HL-60 (cell line): ENCODE data around the gene RNGTT.

Source experiments
- DNase-seq, 2 experiments: peaks; one replicate each; pipeline ENCODE4 v3.0.0-alpha.2; 2010 to 2020; ENCODE audit warnings: low read depth in 1 of 2, low spot score in 1 of 2
- H3K27ac ChIP-seq: fragments of 250-450 bp; sonication (Bioruptor Pico); replicated peaks from 2 replicates; pipeline ENCODE4 v1.5.1; 2020; ENCODE audit warnings: mild to moderate bottlenecking, moderate library complexity
- H3K27me3 ChIP-seq: fragments of 250-450 bp; sonication (Bioruptor Pico); 2 replicates; pipeline ENCODE4 v1.5.1; 2021; ENCODE audit warnings: mild to moderate bottlenecking, moderate library complexity; ENCODE audit not compliant: insufficient read depth, poor library complexity, severe bottlenecking
- H3K4me3 ChIP-seq: replicated peaks from 2 replicates; pipeline ENCODE4 v1.5.1; 2011; ENCODE audit warnings: mild to moderate bottlenecking, control low read depth, low read length; ENCODE audit not compliant: insufficient read depth
- GABPA ChIP-seq: IDR thresholded peaks from 2 replicates; pipeline ENCODE4 v1.6.1; 2012; ENCODE audit warnings: low read depth
- POLR2AphosphoS5 ChIP-seq: IDR thresholded peaks from 2 replicates; pipeline ENCODE4 v1.6.1; 2012; ENCODE audit warnings: low read depth
- SPI1 ChIP-seq: IDR thresholded peaks from 2 replicates; pipeline ENCODE4 v1.6.1; 2012; ENCODE audit warnings: low read depth, mild to moderate bottlenecking, borderline replicate concordance
- TF ChIP-seq, protein P1 (sequence below): IDR thresholded peaks from one replicate; pipeline ENCODE4 v1.5.1; 2011; ENCODE audit warnings: low read length, control low read depth, inconsistent platforms; ENCODE audit not compliant: insufficient read depth
- TF ChIP-seq, protein P2 (sequence below): IDR thresholded peaks from 2 replicates; pipeline ENCODE4 v1.6.1; 2012; ENCODE audit warnings: low read depth; ENCODE audit not compliant: insufficient replicate concordance

RNGTT gene

GRCh38 chr6:88619951-88620350, 343.5 kb downstream of the RNGTT start:
- H3K4me3 ChIP-seq = no peak overlapping the region
- H3K27ac ChIP-seq = peak overlapping the region; percentile 17; the same call in 1 of the 2 replicates
- no peaks in the 10 kb centered on the region for H3K27me3 ChIP-seq
- TF ChIP-seq, protein P1, sequence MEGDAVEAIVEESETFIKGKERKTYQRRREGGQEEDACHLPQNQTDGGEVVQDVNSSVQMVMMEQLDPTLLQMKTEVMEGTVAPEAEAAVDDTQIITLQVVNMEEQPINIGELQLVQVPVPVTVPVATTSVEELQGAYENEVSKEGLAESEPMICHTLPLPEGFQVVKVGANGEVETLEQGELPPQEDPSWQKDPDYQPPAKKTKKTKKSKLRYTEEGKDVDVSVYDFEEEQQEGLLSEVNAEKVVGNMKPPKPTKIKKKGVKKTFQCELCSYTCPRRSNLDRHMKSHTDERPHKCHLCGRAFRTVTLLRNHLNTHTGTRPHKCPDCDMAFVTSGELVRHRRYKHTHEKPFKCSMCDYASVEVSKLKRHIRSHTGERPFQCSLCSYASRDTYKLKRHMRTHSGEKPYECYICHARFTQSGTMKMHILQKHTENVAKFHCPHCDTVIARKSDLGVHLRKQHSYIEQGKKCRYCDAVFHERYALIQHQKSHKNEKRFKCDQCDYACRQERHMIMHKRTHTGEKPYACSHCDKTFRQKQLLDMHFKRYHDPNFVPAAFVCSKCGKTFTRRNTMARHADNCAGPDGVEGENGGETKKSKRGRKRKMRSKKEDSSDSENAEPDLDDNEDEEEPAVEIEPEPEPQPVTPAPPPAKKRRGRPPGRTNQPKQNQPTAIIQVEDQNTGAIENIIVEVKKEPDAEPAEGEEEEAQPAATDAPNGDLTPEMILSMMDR = no peak
- TF ChIP-seq SPI1 = no peak
- TF ChIP-seq POLR2AphosphoS5 = no peak
- TF ChIP-seq, protein P2, sequence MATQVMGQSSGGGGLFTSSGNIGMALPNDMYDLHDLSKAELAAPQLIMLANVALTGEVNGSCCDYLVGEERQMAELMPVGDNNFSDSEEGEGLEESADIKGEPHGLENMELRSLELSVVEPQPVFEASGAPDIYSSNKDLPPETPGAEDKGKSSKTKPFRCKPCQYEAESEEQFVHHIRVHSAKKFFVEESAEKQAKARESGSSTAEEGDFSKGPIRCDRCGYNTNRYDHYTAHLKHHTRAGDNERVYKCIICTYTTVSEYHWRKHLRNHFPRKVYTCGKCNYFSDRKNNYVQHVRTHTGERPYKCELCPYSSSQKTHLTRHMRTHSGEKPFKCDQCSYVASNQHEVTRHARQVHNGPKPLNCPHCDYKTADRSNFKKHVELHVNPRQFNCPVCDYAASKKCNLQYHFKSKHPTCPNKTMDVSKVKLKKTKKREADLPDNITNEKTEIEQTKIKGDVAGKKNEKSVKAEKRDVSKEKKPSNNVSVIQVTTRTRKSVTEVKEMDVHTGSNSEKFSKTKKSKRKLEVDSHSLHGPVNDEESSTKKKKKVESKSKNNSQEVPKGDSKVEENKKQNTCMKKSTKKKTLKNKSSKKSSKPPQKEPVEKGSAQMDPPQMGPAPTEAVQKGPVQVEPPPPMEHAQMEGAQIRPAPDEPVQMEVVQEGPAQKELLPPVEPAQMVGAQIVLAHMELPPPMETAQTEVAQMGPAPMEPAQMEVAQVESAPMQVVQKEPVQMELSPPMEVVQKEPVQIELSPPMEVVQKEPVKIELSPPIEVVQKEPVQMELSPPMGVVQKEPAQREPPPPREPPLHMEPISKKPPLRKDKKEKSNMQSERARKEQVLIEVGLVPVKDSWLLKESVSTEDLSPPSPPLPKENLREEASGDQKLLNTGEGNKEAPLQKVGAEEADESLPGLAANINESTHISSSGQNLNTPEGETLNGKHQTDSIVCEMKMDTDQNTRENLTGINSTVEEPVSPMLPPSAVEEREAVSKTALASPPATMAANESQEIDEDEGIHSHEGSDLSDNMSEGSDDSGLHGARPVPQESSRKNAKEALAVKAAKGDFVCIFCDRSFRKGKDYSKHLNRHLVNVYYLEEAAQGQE = no peak
- TF ChIP-seq GABPA = no peak
- peak in 1 of 2 experiments; percentile 52 for DNase-seq

GRCh38 chr6:88616380-88616779, 347.0 kb downstream of the RNGTT start:
- TF ChIP-seq, protein P2 = no peak
- no peak for TF ChIP-seq POLR2AphosphoS5
- DNase-seq = no peak
- no peak overlapping the region for H3K4me3 ChIP-seq
- no peaks in the 10 kb centered on the region for H3K27me3 ChIP-seq
- H3K27ac ChIP-seq = no peak overlapping the region

GRCh38 chr6:88614316-88614877, 349.0 kb downstream of the RNGTT start:
- no peak overlapping the region for H3K27ac ChIP-seq
- TF ChIP-seq GABPA = no peak
- TF ChIP-seq, protein P2 = no peak
- no peak overlapping the region for H3K4me3 ChIP-seq

DNA sequence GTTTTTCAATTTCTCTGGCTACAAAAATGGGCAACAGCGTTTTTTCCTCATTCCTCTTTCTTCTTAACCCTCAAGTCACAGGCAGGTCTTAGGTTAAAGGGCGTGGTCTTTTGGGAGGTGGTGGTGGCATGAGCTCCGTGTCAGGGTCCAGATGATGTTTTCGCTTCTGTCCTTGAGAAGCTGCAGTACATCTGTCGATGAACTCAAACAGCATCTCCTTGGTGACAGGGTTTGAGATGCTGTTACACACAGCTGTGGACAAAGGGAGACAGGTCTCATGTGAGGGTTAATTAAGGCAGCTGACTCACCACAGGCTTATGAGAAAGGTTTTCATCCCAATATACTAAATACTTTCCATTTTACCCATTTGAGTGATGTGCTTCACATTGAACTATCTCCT, 350.8 kb downstream of the RNGTT start:
- no peak for DNase-seq
- TF ChIP-seq, protein P2 = no peak
- no peak for TF ChIP-seq GABPA
- TF ChIP-seq SPI1 = no peak
- TF ChIP-seq POLR2AphosphoS5 = no peak
- TF ChIP-seq, protein P1 = no peak
- Histone ChIP-seq H3K27me3 (no peaks in the 10 kb centered on the region), H3K4me3 (no peak overlapping the region), H3K27ac (no peak overlapping the region)

More at GRCh38 chr6:88614316-88614877, 349.0 kb downstream of the RNGTT start:
- no peak for DNase-seq
- H3K27me3 ChIP-seq = no peaks in the 10 kb centered on the region
